GM21423 (cell line): ENCODE data around the gene MIPOL1.
"Not testable (repeated sequence)": the region's sequence is repeated elsewhere in the genome, so short reads cannot be mapped to it uniquely, and the experiment has no call there.

Experiments
- ATAC-seq: cut with Tn5 transposase; IDR thresholded peaks from one replicate; pipeline ENCODE4 v1.9.1; 2021; ENCODE audit warnings: mild to moderate bottlenecking, moderate library complexity; ENCODE audit not compliant: unreplicated experiment

The MIPOL1 gene

GRCh38 chr14:37443461-37443860 is 245.7 kb downstream of the MIPOL1 start:
- no peak for ATAC-seq

- no peak for ATAC-seq
Observed at GRCh38 chr14:37447883-37448391, 250.2 kb downstream of the MIPOL1 start.

GRCh38 chr14:37452323-37452722 is 254.6 kb downstream of the MIPOL1 start:
- ATAC-seq: no peak

- no peak for ATAC-seq
Observed at GRCh38 chr14:37453985-37454384, 256.2 kb downstream of the MIPOL1 start.

- no peak for ATAC-seq
Observed at GRCh38 chr14:37457334-37457733, 259.6 kb downstream of the MIPOL1 start.

- ATAC-seq: not testable (repeated sequence)
Observed at GRCh38 chr14:37462426-37462825, 264.7 kb downstream of the MIPOL1 start.

GRCh38 chr14:37464192-37464858 is 266.6 kb downstream of the MIPOL1 start:
- no peak for ATAC-seq

GRCh38 chr14:37466003-37466622 is 268.4 kb downstream of the MIPOL1 start:
- ATAC-seq: no peak

GRCh38 chr14:37466623-37467088 is 268.9 kb downstream of the MIPOL1 start:
- ATAC-seq: no peak

GRCh38 chr14:37469650-37470049 is 271.9 kb downstream of the MIPOL1 start:
- ATAC-seq: no peak

GRCh38 chr14:37470251-37470650 is 272.5 kb downstream of the MIPOL1 start:
- ATAC-seq: no peak

GRCh38 chr14:37472906-37473305 is 275.2 kb downstream of the MIPOL1 start:
- no peak for ATAC-seq

- ATAC-seq: no peak
Observed at GRCh38 chr14:37474191-37474590, 276.5 kb downstream of the MIPOL1 start.

- ATAC-seq: no peak
Observed at GRCh38 chr14:37480446-37481290, 282.9 kb downstream of the MIPOL1 start.

GRCh38 chr14:37482428-37482827 is 284.7 kb downstream of the MIPOL1 start:
- no peak for ATAC-seq

- no peak for ATAC-seq
Observed at GRCh38 chr14:37483672-37484071, 285.9 kb downstream of the MIPOL1 start.

- ATAC-seq: no peak
Observed at GRCh38 chr14:37490607-37491006, 292.9 kb downstream of the MIPOL1 start.

- no peak for ATAC-seq
Observed at GRCh38 chr14:37491076-37491475, 293.3 kb downstream of the MIPOL1 start.

- ATAC-seq: no peak
Observed at GRCh38 chr14:37493606-37494005, 295.9 kb downstream of the MIPOL1 start.

GRCh38 chr14:37497422-37497821 is 299.7 kb downstream of the MIPOL1 start:
- ATAC-seq: no peak

GRCh38 chr14:37501877-37502276 is 304.1 kb downstream of the MIPOL1 start:
- ATAC-seq: no peak
